ENCODE data around the gene KANK2. TPM values are rescaled to one million over a fixed set of nuclear protein-coding genes. Genes with fewer than 3 reads are reported as not detected.
A peak's percentile ranks its signal among the peaks of the same experiment; 100 is the strongest.

KANK2 gene
- total and polyA plus RNA-seq, 2 of the 13 experiments (the other 11 are each of a cell fraction or from before 2014, with no cell fraction given) = 5.7 to 12.9 TPM

GRCh38 chr19:11155373-11156120 lies 41.8 kb downstream of the KANK2 start, which contains the start of gene SPC24 (continued):
- TF ChIP-seq ARID4A (CRISPR knock-in tag; IDR thresholded peaks at IDR 0.05; ENCODE audit: borderline replicate concordance) (peak; percentile 99), ZNF720 (CRISPR knock-in tag; IDR thresholded peaks at IDR 0.05) (no peak), NAIF1 (CRISPR knock-in tag; IDR thresholded peaks at IDR 0.05; ENCODE audit: borderline replicate concordance) (no peak), U2AF2 (IDR thresholded peaks at IDR 0.05; ENCODE audit: low read depth, low read length) (no peak), HNF4G (IDR thresholded peaks at IDR 0.05; ENCODE audit: borderline replicate concordance, low read depth, low read length) (no peak), HNF4G (CRISPR knock-in tag; IDR thresholded peaks at IDR 0.05; ENCODE audit: borderline replicate concordance, low read depth) (no peak), ZNF138 (CRISPR knock-in tag; IDR thresholded peaks at IDR 0.05; ENCODE audit: low read depth) (0 out of 2 replicates have a peak, but pooled peaks have one; percentile 60), MED13 (CRISPR knock-in tag; IDR thresholded peaks at IDR 0.05) (no peak), CTCF (CRISPR knock-in tag; IDR thresholded peaks at IDR 0.05) (peak; percentile 29), ZBTB46 (CRISPR knock-in tag; IDR thresholded peaks at IDR 0.05; ENCODE audit: borderline replicate concordance) (no peak), BCLAF1 (IDR thresholded peaks at IDR 0.05) (no peak), THAP7 (CRISPR knock-in tag; IDR thresholded peaks at IDR 0.05) (no peak), ZNF776 (CRISPR knock-in tag; IDR thresholded peaks at IDR 0.05) (0 out of 2 replicates have a peak, but pooled peaks have one; percentile 45), MLX (CRISPR knock-in tag; IDR thresholded peaks at IDR 0.05) (no peak), MEIS1 (CRISPR knock-in tag; IDR thresholded peaks at IDR 0.05; ENCODE audit: borderline replicate concordance) (no peak; the same call in 1 of the 2 replicates), SNAI1 (CRISPR knock-in tag; IDR thresholded peaks at IDR 0.05; ENCODE audit: borderline replicate concordance) (peak; percentile 65; the same call in 1 of the 2 replicates)

Data from HepG2 (cell line).